Activated gamma-delta T cell treated with Interleukin-2 at 50 U/mL for 16 hours (primary cell): ENCODE measurements around the gene ADNP.
"Not testable (repeated sequence)": the region's sequence is repeated elsewhere in the genome, so short reads cannot be mapped to it uniquely, and the experiment has no call there.

Source experiments
- DNase-seq: peaks from one replicate; pipeline ENCODE4 v3.0.0-alpha.2; 2020

ADNP gene

DNA sequence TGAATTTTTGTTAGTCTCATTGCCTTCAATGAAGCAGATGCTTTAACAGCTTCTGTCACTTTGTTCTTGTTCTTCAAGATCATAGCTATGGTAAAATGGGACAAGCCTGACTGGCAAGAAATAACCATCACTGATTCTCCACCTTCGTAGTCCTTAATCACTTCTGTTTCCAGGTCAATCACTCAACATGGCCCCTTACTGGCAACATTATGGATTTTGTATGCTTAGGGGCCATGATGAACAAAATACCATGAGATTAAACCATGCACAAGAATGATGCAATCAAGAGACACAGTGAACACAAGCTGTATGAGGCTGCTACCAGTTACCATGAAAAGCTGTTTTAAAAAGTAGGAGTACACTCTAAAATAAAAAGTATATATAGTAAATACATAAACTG, 32.8 kb downstream of the ADNP start:
- DNase-seq: no peak

- DNase-seq: no peak
These were observed 36.0 kb downstream of the ADNP start for GRCh38 chr20:50895111-50895830.

- no peak for DNase-seq
These were observed 37.6 kb downstream of the ADNP start for GRCh38 chr20:50893620-50894019.

DNA sequence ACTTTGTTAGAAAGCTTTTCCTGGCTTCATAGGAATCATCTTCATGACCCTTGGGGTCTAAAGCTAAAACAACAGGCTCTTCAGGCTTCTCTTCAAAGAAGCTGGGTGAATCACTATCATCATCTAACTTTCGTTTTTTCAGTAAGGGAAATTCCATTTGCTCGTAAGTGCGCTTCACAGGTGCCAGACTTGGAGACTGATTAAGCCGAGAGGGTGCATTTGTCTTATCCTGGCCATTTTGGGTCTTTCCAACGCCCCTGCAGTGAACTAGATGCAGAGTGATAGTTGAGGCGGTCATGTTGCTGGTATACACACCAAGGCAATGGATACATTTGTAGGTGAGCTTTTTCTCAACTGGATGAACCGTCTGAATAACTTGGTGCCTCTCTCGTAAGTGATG, 38.8 kb downstream of the ADNP start:
- no peak for DNase-seq

DNA sequence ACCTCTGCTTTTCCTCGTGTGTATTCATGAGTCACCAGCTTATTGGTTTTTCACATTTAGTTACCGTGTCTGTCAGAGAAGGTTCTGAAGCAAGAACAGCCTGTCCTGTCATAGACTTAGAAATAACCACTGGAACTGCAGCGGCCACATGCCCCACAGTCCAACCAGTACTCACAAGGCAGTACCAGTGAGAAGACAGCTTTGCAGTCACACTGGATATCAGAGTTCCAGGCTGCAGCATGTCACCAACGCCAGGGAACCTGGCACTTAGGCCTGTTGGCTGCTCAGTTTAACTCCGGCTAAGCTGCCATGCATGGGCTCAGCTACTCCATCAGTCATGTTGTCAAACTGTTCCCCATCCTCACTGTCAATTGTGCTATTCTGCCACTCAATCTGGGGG, 40.1 kb downstream of the ADNP start:
- DNase-seq: no peak

GRCh38 chr20:50887576-50887975, 43.7 kb downstream of the ADNP start:
- DNase-seq: no peak

GRCh38 chr20:50886184-50886790, 45.0 kb downstream of the ADNP start:
- no peak for DNase-seq

GRCh38 chr20:50885781-50886180, 45.5 kb downstream of the ADNP start:
- no peak for DNase-seq

DNA sequence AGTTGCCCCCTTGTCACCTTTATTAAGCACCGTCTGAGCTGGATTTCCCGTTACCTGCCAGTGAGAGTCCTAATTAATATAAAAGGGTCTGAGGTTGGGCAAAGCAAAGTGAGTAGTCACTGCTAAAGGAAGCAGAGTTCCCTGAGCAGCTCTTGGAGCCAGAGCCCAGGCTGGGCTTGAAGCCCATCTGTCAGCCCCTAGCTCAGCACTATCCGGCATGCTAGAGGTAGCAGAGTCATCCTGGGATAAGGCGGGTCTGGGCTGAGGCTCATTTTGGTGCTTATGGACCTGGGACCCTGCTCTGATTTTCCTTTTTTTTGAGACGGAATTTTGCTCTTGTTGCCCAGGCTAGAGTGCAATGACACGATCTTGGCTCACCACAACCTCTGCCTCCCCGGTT, 46.2 kb downstream of the ADNP start:
- DNase-seq: no peak

DNA sequence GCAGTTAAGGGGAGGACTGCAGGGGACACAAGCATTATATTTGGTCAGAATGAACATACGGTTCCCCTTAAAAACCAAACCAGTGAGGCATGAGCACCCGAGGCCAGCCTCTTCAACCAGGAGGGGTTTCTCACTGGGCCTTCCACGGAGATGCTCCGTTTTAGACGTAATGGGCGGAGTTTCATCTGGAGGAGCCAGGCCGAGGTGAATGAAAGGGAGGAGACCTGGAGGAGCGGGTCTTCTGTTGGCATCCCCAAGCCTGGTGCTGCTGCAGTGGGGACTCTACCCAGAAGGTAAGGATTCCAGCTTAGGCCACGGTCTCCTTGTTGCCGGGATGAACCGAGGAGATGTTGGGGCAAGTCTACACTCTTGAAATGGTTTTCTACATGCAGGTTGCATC, 47.4 kb downstream of the ADNP start:
- no peak for DNase-seq

DNA sequence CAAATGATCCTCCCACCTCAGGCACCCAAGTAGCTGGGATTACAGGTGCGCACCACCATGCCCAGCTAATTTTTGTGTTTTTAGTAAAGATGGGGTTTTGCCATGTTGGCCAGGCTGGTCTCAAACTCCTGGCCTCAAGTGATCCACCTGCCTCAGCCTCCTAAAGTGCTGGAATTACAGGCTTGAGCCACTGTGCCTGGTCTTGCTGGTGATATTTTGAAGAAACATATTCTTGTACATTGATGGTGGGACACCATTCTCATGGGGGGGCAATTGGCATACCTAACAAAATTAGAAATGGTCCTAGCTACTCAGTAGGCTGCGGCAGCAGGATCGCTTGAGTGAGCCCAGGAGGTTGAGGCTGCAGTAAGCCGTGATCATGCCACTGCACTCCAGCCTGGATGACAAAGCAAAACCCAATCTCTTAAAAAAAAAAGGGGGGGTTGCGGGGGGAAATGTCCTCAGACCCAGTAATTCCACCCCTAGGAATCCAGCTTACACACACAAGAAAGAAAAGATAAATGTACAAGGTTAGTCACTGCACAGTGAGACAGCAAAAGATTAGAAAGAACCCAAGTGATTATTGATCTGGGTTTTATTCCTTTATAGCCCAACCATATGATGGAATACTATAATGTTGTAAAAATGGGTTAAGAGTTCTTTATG, 49.3 kb downstream of the ADNP start:
- not testable (repeated sequence) for DNase-seq

GRCh38 chr20:50879649-50880550, 51.3 kb downstream of the ADNP start:
- no peak for DNase-seq

GRCh38 chr20:50877232-50877743, 53.9 kb downstream of the ADNP start:
- DNase-seq: no peak

DNA sequence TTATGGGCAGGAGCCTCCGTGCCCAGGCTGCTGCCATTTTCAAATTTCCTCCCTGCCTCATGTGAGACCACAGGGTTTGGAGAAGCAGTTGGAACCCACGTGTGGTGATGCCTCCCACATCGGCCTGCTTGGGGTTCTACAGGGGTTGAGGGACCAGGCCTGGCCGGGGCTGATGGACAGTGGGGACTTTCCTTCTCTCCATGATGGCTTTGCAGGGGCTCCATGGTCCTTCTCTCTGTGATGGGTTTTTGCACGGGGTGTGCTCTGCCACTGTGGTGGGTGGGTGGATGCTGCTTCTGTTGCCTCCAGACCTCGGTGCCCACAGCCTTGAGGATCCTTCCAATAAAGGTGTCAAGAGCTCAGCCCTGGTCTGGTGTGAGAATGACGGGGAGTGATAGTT, 54.4 kb downstream of the ADNP start:
- no peak for DNase-seq

- DNase-seq: no peak
These were observed 55.1 kb downstream of the ADNP start for GRCh38 chr20:50876063-50876685.

DNA sequence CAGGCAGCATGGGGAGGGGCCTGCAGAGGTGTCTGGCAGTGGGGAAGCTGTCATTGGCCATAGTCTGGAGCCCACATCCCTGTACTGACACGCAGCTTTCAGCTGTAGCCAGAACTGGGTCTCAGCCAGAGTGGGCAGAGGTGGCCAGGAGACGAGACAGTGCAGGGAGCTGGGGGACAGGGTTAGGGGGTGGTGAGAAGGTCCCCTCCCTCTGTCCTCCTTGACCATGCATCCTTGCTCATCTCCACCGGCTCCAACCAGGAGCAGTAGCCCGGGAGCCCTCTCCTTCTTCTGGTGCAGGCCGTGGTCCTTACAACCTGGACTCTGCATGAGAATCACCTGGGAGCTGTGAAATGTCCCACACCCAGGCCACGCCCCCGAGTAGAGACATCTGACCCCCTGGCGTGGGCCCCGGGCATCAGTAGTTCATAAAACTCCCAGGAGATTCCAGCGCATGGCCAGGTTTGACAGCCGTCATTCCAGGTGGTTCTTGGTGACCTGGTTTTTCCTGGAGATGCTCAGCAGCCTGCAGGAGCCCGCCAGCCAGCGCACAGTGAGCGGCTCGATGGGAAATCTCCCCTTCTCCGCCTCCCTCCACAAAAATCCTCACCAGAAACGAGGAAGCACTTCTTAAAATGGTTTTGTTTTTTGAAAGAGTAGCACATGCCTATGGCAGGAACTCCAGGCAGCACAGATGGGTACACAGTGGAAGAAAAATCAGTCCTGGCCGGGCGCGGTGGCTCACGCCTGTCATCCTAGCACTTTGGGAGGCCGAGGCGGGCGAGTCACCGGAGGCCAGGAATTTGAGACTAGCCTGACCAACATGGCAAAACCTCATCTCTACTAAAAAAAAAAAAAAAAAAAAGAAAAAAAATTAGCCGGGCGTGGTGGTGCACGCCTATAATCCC, 56.2 kb downstream of the ADNP start:
- no peak for DNase-seq

DNA sequence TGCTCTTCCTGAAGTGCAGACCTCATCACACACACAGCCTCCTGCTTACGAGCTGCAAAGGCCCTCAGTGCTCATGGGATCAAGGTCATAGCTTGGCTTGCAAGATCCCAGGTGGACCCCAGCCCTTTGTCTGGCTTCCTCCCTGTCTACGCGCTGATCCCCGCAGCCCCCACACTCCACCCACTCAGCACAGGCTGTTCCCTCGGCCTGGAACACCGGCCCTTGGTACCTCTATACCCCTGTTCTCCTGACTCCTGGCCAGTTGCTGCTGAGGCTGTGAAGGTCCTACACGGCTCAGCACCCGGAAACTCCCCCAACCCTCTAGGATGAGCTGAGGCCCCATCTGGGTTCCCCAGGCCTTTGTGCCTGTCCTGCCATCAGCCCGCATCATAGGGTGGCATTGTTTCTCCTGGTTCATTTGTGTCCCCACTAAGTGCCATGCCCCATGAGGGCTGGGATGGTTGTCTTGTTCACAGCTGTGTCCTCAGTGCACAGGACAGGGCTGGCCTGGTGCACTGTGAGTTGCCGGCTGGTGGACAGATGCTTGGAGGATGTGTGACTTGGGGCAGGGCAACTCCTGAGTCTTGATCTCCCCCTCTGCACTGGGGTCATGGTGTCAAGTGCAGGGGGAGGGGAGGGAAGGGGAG, 57.0 kb downstream of the ADNP start:
- DNase-seq: no peak

GRCh38 chr20:50873585-50873984, 57.7 kb downstream of the ADNP start:
- DNase-seq: no peak

GRCh38 chr20:50872560-50873425, 58.4 kb downstream of the ADNP start:
- DNase-seq: no peak
